Central memory CD8-positive, alpha-beta T cell (primary cell): ENCODE results near the gene HIVEP2.
A peak's percentile ranks its signal among the peaks of the same experiment; 100 is the strongest.

Source experiments
- ATAC-seq: fragments of 150-1000 bp; cut with Tn5 transposase; replicated peaks from 2 replicates; pipeline ENCODE4 v1.10.0; 2022; ENCODE audit warnings: mild to moderate bottlenecking, moderate FRiP score, moderate number of reproducible peaks; ENCODE audit not compliant: poor library complexity, severe bottlenecking; ENCODE audit errors: extremely low read depth
- DNase-seq, 2 donors: peaks; one replicate each; pipeline ENCODE4 v3.0.0; 2021; ENCODE audit warnings: low spot score in 2 of 2
- H3K27ac Mint-ChIP-seq: one replicate; pipeline ENCODE4 v1.8.0; 2022; ENCODE audit warnings: low read depth, mild to moderate bottlenecking, moderate library complexity, mixed read lengths
- H3K27me3 Mint-ChIP-seq: one replicate; pipeline ENCODE4 v1.8.0; 2022; ENCODE audit warnings: mixed read lengths
- H3K36me3 Mint-ChIP-seq: one replicate; pipeline ENCODE4 v1.8.0; 2022; ENCODE audit warnings: mild to moderate bottlenecking, moderate library complexity, mixed read lengths; ENCODE audit not compliant: insufficient read depth
- H3K4me1 Mint-ChIP-seq: one replicate; pipeline ENCODE4 v1.8.0; 2022; ENCODE audit warnings: mixed read lengths
- H3K4me3 Mint-ChIP-seq: one replicate; pipeline ENCODE4 v1.8.0; 2022; ENCODE audit warnings: mild to moderate bottlenecking, moderate library complexity, mixed read lengths
- H3K9me3 Mint-ChIP-seq: one replicate; pipeline ENCODE4 v1.8.0; 2022; ENCODE audit warnings: mixed read lengths

Gene HIVEP2

DNA sequence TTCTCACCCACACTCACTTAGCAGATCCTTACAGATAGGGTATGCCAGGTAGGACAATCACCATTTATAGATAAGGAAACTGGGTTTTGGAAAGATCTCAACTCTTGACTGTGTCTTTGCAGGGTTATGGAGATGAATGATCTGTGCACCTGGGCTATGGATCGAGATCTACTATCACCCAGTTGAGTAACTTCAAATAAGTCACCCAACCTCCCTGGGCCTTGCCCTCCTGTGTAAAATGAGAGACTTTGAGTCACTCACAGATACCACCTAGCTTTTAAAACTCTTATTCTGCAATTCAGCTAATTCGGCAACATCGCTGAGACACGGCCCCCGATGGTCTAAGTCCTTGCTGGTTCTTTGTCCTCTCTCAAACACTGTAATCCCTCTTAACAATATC is 53.5 kb downstream of the HIVEP2 start:
- ATAC-seq: no peak
- Mint-ChIP-seq H3K9me3 (no peaks in the 10 kb centered on the region), H3K4me3 (no peak overlapping the region), H3K36me3 (peaks cover 6% of the 10 kb centered on the region), H3K27me3 (no peaks in the 10 kb centered on the region), H3K27ac (peak overlapping the region; percentile 67), H3K4me1 (peaks cover 54% of the 10 kb centered on the region)
- DNase-seq: no peak

DNA sequence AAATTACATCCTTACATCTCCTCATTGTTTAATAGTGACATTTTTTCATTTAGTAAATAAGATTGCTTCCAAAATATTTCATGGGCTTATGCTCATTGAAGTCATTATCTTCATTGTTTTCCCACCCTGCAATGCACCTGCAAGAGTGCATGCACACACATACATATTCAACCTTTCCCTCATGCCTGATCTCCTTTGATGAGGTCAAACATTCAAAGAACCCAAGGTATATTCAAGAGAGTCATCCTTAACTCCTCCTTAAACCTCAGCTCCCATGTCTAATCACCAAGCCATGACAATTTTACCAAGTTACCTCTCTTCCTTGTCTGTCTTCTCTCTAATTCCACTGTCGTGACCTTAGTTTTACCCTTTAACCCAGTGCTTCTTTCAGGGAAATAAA is 56.5 kb downstream of the HIVEP2 start:
- Mint-ChIP-seq H3K4me3 (no peak overlapping the region), H3K9me3 (no peaks in the 10 kb centered on the region), H3K4me1 (peaks cover 65% of the 10 kb centered on the region), H3K27me3 (no peaks in the 10 kb centered on the region), H3K36me3 (peaks cover 5% of the 10 kb centered on the region), H3K27ac (peak overlapping the region; percentile 90)
- DNase-seq (no peak), ATAC-seq (no peak)

DNA sequence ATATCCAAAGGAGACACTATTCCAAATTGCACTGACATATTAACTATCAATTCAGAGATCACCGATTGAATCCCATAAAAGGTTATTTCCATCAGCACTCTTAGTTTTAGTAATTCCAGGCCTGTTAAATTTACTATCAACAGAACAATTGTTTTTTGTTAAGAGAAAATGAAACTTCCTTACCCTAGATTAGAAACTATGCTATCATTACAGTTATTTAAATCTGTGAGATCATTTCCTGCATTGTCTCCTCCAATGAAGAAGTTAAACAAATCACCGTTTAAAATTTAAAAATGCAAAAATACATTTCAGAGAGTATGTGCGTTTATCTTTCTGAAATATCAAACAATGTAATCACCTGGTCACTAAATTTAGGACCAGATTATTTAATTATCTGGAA is 57.5 kb downstream of the HIVEP2 start:
- Mint-ChIP-seq H3K4me3 (peak overlapping the region; percentile 37), H3K27me3 (no peaks in the 10 kb centered on the region), H3K36me3 (peaks cover 5% of the 10 kb centered on the region), H3K4me1 (peaks cover 60% of the 10 kb centered on the region), H3K9me3 (no peaks in the 10 kb centered on the region), H3K27ac (peak overlapping the region; percentile 90)
- ATAC-seq (no peak), DNase-seq (no peak)

DNA sequence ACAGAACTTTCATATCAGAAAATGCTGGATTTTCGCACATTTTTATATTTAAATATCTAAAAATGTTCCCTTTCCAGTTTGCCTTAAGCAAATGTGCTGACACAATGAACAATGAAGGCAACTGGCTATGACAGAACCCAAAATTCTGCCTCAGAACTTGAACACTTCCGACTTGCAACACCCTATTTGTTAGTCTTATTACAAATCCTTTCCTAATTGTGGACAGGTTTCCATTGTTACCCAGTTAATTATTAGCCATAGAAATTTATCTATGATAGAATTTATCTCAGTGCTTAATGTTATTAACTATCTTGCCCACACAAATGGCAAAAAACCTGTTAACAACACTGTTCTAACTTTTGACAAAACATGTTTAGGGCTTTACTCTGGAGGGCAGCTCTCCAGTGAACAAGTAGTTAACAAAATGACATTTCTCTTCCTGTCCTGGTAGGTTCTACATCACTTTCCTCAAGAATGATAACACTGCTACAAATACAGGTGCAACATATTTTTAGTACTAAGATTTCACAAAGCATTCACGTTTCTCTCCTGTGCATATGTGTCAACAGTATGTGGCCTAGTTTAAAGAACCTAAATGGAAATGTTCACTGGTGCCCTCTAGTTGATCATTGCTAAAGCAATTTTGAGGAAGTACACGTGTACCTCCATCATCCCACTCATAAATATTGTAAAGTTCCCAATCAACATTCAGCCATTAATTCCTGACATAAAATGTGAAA is 58.4 kb downstream of the HIVEP2 start:
- Mint-ChIP-seq H3K9me3 (no peaks in the 10 kb centered on the region), H3K27ac (peak overlapping the region; percentile 90), H3K27me3 (no peaks in the 10 kb centered on the region), H3K36me3 (peaks cover 5% of the 10 kb centered on the region), H3K4me3 (peak overlapping the region; percentile 37), H3K4me1 (peaks cover 58% of the 10 kb centered on the region)
- DNase-seq (no peak), ATAC-seq (peak; percentile 44)

DNA sequence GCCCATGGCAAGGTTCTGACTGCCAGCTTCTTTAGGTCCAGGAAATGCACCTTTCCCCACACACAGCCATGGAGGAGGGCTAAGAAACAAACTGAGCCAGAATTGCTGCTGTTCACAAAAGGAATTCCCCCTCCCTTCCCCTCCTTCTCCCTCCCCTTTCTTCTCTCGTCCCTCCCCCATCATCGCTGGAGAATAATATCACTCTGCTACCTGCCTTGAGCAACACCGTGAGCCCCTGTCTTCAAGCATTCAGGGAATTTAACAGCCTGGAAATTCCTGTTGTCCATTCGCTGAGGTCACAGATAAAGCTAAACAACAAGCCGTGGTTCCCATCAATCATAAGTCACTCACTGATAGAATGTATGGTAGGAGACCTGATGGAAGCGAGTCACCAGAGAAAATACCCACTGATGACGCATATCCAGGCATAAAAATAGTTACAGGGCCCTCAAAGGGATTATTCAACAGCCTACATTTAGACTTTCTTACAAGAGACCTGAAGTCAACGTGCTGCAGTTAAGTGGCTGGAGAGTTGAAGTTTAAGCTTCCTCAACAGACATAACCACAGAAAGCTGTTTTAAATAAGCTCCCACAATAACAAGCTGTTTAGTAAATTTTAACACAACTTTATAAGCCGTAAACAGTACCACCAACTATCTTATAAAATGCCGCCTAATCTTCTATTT is 59.7 kb downstream of the HIVEP2 start:
- Mint-ChIP-seq H3K4me1 (peaks cover 60% of the 10 kb centered on the region), H3K36me3 (peaks cover 7% of the 10 kb centered on the region)

DNA sequence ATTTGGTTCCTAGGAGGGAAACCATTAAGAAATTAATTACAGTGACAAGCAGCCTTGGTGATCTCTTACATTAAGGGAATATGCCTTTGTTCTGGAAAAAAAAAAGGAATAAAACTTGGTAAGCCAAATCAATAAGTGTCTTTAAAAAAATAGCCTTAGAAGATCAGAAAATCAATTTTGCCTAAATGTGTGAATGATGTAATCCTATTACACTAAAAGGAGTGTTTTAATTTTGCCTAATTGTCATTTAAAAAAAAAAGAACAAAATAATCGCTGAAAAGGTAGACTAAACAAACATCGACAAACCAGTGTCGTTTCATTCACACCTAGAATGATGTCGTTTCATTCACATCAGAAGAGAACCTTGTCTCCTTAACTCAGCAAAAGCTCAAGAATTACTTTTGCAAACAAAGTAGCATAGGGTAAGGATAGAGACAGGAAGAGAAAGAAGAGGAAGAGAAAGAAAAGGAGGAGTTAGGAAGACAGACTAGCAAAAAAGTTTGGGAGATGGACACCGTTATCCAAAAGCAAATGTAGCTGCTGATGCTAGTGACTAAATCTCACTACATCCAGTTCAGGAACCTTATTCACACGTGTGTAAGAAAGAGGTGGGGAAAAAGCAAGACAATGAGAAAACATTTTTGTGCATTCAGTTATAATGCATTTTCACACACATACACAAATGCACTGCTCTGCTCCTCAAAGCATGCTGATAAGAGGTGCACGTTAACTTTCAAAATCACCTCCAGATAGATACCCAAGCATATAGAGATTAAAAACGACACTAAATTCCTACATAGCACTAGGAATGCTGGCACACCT is 60.6 kb downstream of the HIVEP2 start:
- no peak for ATAC-seq
- no peaks in the 10 kb centered on the region for H3K27me3 Mint-ChIP-seq
- no peak for DNase-seq
- no peaks in the 10 kb centered on the region for H3K9me3 Mint-ChIP-seq
- peak overlapping the region; percentile 76 for H3K4me3 Mint-ChIP-seq
- peaks cover 69% of the 10 kb centered on the region for H3K4me1 Mint-ChIP-seq
- H3K36me3 Mint-ChIP-seq: peaks cover 9% of the 10 kb centered on the region
- peak overlapping the region; percentile 90 for H3K27ac Mint-ChIP-seq

More for the DNA sequence above, 59.7 kb downstream of the HIVEP2 start:
- peak; percentile 18 to 59 for DNase-seq
- Mint-ChIP-seq H3K27me3 (no peaks in the 10 kb centered on the region), H3K4me3 (peak overlapping the region; percentile 76), H3K9me3 (no peaks in the 10 kb centered on the region), H3K27ac (peak overlapping the region; percentile 90)
- peak; percentile 93 for ATAC-seq

DNA sequence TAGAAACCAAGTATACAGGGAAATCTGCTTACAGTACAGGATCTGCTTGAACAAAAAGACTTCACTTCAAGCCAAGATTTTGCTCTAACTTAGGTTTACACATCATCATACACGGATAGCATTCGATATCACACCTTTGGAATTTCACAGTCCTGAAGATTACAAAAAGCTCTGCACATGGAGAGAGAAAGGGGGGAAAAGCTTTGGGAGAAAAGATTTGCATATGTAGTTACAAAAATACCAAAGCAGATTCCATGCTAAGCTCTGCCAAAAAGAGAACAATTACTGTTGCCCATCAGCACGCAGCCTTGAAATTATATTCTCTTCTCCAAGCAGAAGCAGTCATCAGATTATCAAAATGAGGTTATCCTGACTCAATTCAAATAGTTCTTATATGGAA is 62.0 kb downstream of the HIVEP2 start:
- no peak overlapping the region for H3K27ac Mint-ChIP-seq

DNA sequence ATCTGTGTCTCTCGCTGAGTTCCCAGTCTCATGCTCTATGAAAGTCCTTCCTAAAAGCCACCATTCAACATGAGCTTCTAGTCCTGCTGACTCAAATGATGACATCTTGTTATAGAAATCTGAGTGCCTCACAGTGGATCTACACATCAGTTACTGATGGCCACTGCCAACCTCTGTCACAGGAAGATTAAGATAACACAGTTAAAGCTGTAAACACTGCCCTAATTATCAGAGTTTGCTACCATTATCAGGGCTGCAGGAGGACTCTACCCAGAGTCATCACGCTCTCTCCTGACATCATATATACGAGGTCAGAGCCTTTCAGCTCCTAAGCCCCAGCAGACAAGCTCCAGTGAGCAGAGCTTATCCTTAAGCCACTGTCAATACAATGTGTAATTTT is 63.2 kb downstream of the HIVEP2 start:
- H3K4me1 Mint-ChIP-seq: peaks cover 69% of the 10 kb centered on the region
- no peak overlapping the region for H3K4me3 Mint-ChIP-seq
- DNase-seq: no peak
- ATAC-seq: no peak
- no peaks in the 10 kb centered on the region for H3K27me3 Mint-ChIP-seq
- H3K27ac Mint-ChIP-seq: peak overlapping the region; percentile 48
- H3K9me3 Mint-ChIP-seq: no peaks in the 10 kb centered on the region
- H3K36me3 Mint-ChIP-seq: peaks cover 6% of the 10 kb centered on the region

More for the DNA sequence above, 62.0 kb downstream of the HIVEP2 start:
- DNase-seq (no peak), ATAC-seq (no peak)
- H3K9me3 Mint-ChIP-seq: no peaks in the 10 kb centered on the region
- no peaks in the 10 kb centered on the region for H3K27me3 Mint-ChIP-seq
- H3K4me1 Mint-ChIP-seq: peaks cover 73% of the 10 kb centered on the region
- peaks cover 9% of the 10 kb centered on the region for H3K36me3 Mint-ChIP-seq
- no peak overlapping the region for H3K4me3 Mint-ChIP-seq

DNA sequence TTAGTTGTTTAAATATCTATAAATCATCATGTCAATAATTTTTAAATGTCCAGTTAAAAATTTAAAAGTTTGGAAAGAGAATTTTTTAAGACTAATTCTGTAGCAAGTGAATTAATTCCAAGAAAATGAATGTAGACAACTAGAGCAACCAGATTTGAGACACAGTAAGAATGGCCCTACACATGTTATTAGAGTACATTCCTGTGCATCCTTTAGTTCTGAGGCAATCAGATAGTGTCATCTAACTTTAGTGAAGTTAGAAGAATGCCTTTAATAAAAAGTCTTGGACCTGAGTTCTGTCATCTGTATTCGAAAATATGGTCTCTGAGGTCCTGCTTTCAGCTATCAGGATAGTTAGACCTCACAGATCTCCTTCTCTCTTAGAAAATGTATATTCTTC is 63.7 kb downstream of the HIVEP2 start:
- no peak for DNase-seq
- no peaks in the 10 kb centered on the region for H3K9me3 Mint-ChIP-seq
- no peaks in the 10 kb centered on the region for H3K27me3 Mint-ChIP-seq
- peaks cover 68% of the 10 kb centered on the region for H3K4me1 Mint-ChIP-seq
- no peak for ATAC-seq
- H3K27ac Mint-ChIP-seq: peak overlapping the region; percentile 48
- peaks cover 6% of the 10 kb centered on the region for H3K36me3 Mint-ChIP-seq
- no peak overlapping the region for H3K4me3 Mint-ChIP-seq

DNA sequence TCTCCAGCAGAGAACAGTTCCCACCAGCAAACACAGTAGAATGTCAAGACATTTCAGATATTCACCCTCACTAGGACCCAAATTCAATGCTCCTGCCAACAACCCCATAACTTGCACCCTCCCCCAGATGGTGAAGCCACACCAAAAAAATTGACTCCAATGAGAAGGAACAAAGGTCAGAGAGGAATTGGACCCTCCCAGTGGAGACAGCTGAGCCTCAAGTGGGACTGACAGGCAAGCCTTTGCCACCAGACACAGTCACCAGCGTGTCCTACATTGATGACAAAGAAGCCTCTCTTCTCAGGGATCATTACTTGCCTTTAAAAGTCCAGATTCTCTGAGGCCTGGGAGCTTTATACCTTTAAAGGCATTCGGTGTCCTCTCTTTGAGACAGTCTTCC is 64.8 kb downstream of the HIVEP2 start:
- Mint-ChIP-seq H3K27ac (peak overlapping the region; percentile 62), H3K36me3 (peaks cover 4% of the 10 kb centered on the region)

DNA sequence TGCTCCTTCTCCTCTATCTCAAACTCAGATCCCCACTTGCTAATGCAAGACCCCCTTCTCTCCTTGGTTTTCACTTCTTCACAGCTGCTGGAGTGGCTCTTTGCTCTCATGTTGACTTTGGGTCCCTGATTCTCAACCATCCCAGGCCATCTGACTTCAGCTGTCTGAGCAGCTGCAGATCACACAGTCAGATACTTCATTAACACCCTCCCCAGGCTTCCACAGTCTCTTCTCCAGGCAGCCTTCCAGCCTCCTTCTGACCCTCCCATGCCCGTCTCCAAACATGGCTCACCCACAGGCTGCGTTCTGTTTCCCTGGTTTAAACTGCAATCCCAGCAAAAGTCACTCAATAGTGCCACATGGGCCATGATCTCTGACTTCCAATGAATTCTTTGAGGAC is 65.4 kb downstream of the HIVEP2 start:
- no peaks in the 10 kb centered on the region for H3K27me3 Mint-ChIP-seq
- no peaks in the 10 kb centered on the region for H3K9me3 Mint-ChIP-seq
- DNase-seq (no peak), ATAC-seq (no peak)
- no peak overlapping the region for H3K4me3 Mint-ChIP-seq
- peaks cover 3% of the 10 kb centered on the region for H3K36me3 Mint-ChIP-seq
- H3K4me1 Mint-ChIP-seq: peaks cover 71% of the 10 kb centered on the region
- H3K27ac Mint-ChIP-seq: peak overlapping the region; percentile 62

More for the DNA sequence above, 64.8 kb downstream of the HIVEP2 start:
- H3K4me1 Mint-ChIP-seq: peaks cover 69% of the 10 kb centered on the region
- DNase-seq (no peak), ATAC-seq (no peak)
- no peak overlapping the region for H3K4me3 Mint-ChIP-seq
- no peaks in the 10 kb centered on the region for H3K9me3 Mint-ChIP-seq
- no peaks in the 10 kb centered on the region for H3K27me3 Mint-ChIP-seq

DNA sequence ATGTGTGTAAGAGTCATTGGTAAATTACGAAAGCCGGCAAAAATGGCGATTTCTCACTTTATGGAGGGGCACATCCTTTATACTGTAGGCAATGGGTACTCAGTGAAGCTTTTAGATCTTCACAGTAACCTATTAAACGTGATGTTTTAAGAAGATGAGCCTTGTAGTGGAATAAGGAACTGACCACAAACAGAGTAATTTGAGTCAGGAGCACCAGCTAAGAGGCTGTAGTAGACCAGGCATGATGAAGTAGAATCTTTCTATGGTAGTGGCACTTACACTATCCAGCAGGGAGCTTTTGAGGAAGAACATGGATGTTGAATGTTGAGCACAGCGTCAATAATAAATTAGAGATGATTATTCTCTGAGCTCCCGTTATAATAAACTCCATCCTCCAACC is 65.9 kb downstream of the HIVEP2 start:
- ATAC-seq (no peak), DNase-seq (no peak)
- Mint-ChIP-seq H3K27ac (peak overlapping the region; percentile 62), H3K27me3 (no peaks in the 10 kb centered on the region), H3K36me3 (peaks cover 3% of the 10 kb centered on the region), H3K4me1 (peaks cover 71% of the 10 kb centered on the region), H3K4me3 (no peak overlapping the region), H3K9me3 (no peaks in the 10 kb centered on the region)
